ENCODE measurements around the gene CDH4. TPM values are rescaled to one million over a fixed set of nuclear protein-coding genes. Genes with fewer than 3 reads are reported as not detected.

CDH4 gene
- total and polyA plus RNA-seq, 10 donors = 0.30 to 20.1 (median 7.7) TPM

DNA sequence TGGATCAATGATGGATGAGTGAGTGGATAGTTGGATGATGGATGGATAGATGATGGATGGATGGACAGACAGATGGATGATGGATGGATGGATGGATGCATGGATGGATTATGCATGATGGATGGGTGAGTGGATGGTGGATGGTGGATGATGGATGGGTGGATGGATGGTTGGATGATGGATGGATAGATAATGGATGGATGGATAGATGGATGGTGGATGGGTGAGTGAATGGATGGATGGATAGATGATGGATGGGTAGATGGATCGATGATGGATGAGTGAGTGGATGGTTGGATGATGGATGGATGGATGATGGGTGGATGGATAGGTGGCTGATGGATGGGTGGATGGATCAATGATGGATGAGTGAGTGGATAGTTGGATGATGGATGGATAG, 637.6 kb downstream of the CDH4 start:
- 90 to 95% (median 93%) methylated on average over 1 of the region's 1 CpG for WGBS, 5 donors
- Histone ChIP-seq H3K27me3 (replicated peaks in 1 of 7) (peaks cover 0 to 15% (median 0%) of the 10 kb centered on the region in 7 donors), H3K4me3 (no peak overlapping the region), H3K36me3 (no peaks in the 10 kb centered on the region), H3K27ac (no peak overlapping the region), H3K9me3 (no peaks in the 10 kb centered on the region), H3K4me1 (peaks cover 0 to 11% (median 7%) of the 10 kb centered on the region in 6 donors)
- no peak for TF ChIP-seq POLR2AphosphoS5 (IDR thresholded peaks at IDR 0.05)
- DNase-seq = no peak
- intact Hi-C loops (cut with DNase I; ENCODE audit: low total_unique reads) = no loop called here

DNA sequence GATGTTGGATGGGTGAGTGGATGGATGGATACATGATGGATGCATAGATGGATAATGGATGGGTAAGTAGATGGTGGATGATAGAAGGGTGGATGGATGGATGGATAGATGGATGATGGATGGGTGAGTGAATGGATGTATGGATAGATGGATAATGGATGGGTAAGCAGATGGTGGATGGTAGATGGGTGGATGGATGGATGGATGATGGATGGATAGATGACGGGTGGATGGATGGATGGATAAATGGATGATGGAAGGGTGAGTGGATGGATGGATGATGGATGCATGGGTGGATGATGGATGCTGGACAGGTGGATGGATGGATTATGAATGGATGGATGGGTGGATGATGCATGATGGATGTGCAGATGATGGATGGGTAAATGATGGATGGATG, 638.1 kb downstream of the CDH4 start:
- Histone ChIP-seq H3K4me3 (no peak overlapping the region), H3K4me1 (peaks cover 0 to 11% (median 7%) of the 10 kb centered on the region in 6 donors), H3K27ac (no peak overlapping the region), H3K36me3 (no peaks in the 10 kb centered on the region), H3K27me3 (replicated peaks in 1 of 7) (peaks cover 0 to 11% (median 0%) of the 10 kb centered on the region in 7 donors), H3K9me3 (no peaks in the 10 kb centered on the region)
- TF ChIP-seq CTCF (IDR thresholded peaks at IDR 0.05 in 8 of 11, conservative IDR thresholded peaks at IDR 0.05 in 3 of 11) (no peak), POLR2A (IDR thresholded peaks at IDR 0.05) (no peak), POLR2AphosphoS5 (IDR thresholded peaks at IDR 0.05) (no peak)
- WGBS, 5 donors = 0 to 89% (median 0%) methylated on average over 1 of the region's 1 CpG
- intact Hi-C loops (cut with DNase I; ENCODE audit: low total_unique reads) = no loop called here
- DNase-seq = no peak

DNA sequence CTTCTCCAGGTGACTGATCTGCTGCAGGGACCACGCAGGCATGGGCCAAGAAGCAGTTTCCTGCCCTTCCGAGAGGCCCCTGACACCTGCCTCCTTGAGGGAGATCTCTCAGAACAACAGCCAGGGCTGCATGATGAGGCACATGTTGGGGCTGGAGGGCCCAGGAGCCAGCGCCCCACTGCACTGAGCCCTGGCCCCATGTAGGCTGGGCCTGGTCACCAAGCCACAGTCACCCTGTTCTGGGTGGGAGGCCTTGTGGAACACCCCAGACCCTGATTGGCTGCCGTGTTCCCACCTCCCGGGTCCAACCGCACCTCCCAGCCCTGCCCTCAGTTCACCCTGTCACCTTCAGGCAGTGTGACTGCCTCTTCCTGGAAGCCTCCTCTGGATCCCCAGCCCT, 639.4 kb downstream of the CDH4 start:
- H3K4me1 ChIP-seq = peaks cover 0 to 22% (median 16%) of the 10 kb centered on the region in 6 donors
- DNase-seq = peak; percentile 34
- no peak for TF ChIP-seq POLR2AphosphoS5 (IDR thresholded peaks at IDR 0.05)
- TF ChIP-seq POLR2A (IDR thresholded peaks at IDR 0.05) = no peak
- TF ChIP-seq CTCF (IDR thresholded peaks at IDR 0.05 in 8 of 11, conservative IDR thresholded peaks at IDR 0.05 in 3 of 11) = no peak
- no peak overlapping the region for H3K27ac ChIP-seq
- no peak overlapping the region for H3K4me3 ChIP-seq
- WGBS, 5 donors = 66 to 82% (median 72%) methylated on average over 6 of the region's 6 CpGs; no CpG with 5 or more reads in 1 of the 5 donors
- H3K27me3 ChIP-seq (replicated peaks in 1 of 7) = peaks cover 0 to 13% (median 0%) of the 10 kb centered on the region in 7 donors
- H3K36me3 ChIP-seq = no peaks in the 10 kb centered on the region
- no peaks in the 10 kb centered on the region for H3K9me3 ChIP-seq
- intact Hi-C loops (cut with DNase I; ENCODE audit: low total_unique reads) = no loop called here

DNA sequence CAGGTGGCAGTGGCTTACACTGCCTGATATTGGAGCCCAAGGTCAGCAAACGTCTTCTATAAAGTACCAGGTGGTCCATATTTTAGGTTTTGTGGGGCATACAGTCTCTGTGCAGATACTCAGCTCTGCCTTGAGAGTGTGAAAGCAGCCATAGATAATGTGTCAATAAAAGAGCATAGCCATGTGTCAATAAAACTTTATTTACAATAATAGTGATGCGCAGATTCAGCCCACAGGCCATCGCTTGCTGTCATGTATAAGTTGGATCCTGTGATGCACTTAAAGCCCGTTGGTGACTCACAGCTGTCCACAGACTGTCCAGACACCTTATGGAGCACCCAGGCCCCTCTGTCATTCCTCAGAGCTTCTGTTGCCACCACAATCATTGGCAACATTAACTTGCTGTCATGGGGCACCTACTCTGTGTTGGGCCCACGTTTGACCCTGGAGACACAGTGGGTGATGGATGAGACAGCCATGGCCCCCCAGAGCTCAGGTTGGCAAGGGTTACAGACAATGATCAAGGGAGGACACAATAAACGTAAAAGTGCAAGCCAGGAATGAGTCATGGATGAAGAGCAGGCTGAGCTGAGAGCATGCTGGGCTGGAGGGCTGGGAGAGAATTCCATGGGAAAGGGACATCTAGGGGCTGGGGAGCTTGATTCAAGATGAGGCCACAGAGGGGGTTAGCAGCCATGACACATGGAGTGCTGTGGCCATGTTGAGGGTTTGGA, 640.0 kb downstream of the CDH4 start:
- Histone ChIP-seq H3K4me3 (no peak overlapping the region), H3K27ac (no peak overlapping the region), H3K27me3 (replicated peaks in 1 of 7) (peaks cover 0 to 18% (median 0%) of the 10 kb centered on the region in 7 donors), H3K4me1 (peaks cover 2 to 20% (median 16%) of the 10 kb centered on the region in 6 donors), H3K9me3 (no peaks in the 10 kb centered on the region), H3K36me3 (no peaks in the 10 kb centered on the region)
- intact Hi-C loops (cut with DNase I; ENCODE audit: low total_unique reads) = no loop called here
- WGBS, 5 donors = 71 to 89% (median 72%) methylated on average over 6 of the region's 6 CpGs
- DNase-seq = peak; percentile 17
- TF ChIP-seq CTCF (IDR thresholded peaks at IDR 0.05 in 8 of 11, conservative IDR thresholded peaks at IDR 0.05 in 3 of 11) (no peak), POLR2A (IDR thresholded peaks at IDR 0.05) (no peak), POLR2AphosphoS5 (IDR thresholded peaks at IDR 0.05) (no peak)
